ENCODE measurements around the gene TSPAN31. TPM values are rescaled to one million over a fixed set of nuclear protein-coding genes. Genes with fewer than 3 reads are reported as not detected.

Gene TSPAN31
- total and polyA plus RNA-seq, 2 of the 8 experiments (the other 6 are each of a cell fraction or from before 2014, with no cell fraction given): 15.8 to 31.4 TPM

DNA sequence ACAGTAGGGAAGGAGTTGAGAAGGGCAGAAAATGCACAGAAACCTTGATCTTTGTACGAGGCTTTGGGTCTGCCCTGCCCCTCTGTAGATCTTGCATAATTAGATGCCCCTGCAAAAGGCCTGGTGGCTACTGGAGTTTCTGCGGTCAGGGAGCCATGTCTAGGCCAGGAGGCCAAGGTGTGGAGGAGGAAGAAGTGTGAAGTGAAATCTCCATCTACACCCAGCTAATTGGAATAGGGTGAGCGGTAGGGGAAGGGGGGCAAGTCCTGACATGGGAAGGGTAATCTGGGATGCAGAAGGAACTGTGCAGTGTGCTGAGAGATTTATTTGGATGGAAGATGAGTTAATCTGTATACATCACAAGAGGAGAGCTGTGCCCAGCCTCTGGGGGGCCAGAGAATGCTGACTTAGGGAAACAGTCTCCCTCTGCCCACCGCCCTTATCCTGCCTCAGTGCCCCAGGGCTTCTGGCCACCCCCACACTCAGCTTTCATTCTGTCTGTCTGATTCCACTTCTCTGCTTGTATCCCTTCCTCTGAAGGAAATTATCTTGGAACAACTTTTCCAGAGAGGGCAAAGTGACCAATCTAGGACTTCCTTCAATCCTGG lies 16.7 kb downstream of the TSPAN31 start:
- no peak overlapping the region for H2BK15ac ChIP-seq (ENCODE audit: low read length)
- WGBS, 2 experiments (ENCODE audit: extremely low coverage in 1 of 2, insufficient coverage in 1 of 2, insufficient read length in 1 of 2, insufficient replicate concordance in 2 of 2, low coverage in 1 of 2, low lambda C conversion rate in 2 of 2, missing lambda C conversion rate in 1 of 2): 89% methylated on average over 4 of the region's 4 CpGs; no CpG with 5 or more reads in 1 of the 2 experiments
- H4K8ac ChIP-seq (ENCODE audit: extremely low read depth, insufficient read depth, low read length): no peak overlapping the region
- TF ChIP-seq TEAD4 (IDR thresholded peaks at IDR 0.05; ENCODE audit: low read depth, low read length) (no peak), HDAC6 (IDR thresholded peaks at IDR 0.05; ENCODE audit: low read depth, low read length) (no peak), TCF12 (IDR thresholded peaks at IDR 0.05; ENCODE audit: low read depth, low read length) (no peak), SUZ12 (IDR thresholded peaks at IDR 0.05; ENCODE audit: low read length) (no peak), PHF8 (conservative IDR thresholded peaks at IDR 0.05; ENCODE audit: low read depth, low read length) (no peak), BRCA1 (IDR thresholded peaks at IDR 0.05; ENCODE audit: low read depth, low read length) (no peak), MAFK (IDR thresholded peaks at IDR 0.05; ENCODE audit: low read depth, low read length) (no peak), ATF3 (IDR thresholded peaks at IDR 0.05; ENCODE audit: insufficient read depth, low read depth, low read length) (no peak), TAF7 (optimal IDR thresholded peaks at IDR 0.05; ENCODE audit: borderline replicate concordance, low read depth, low read length) (no peak), POU5F1 (IDR thresholded peaks at IDR 0.05; ENCODE audit: low read depth, low read length) (no peak), ZNF274 (IDR thresholded peaks at IDR 0.05; ENCODE audit: borderline replicate concordance, extremely low read depth, low read length) (no peak)
- TF ChIP-seq, protein P1, sequence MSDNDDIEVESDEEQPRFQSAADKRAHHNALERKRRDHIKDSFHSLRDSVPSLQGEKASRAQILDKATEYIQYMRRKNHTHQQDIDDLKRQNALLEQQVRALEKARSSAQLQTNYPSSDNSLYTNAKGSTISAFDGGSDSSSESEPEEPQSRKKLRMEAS (IDR thresholded peaks at IDR 0.05): no peak

More for the DNA sequence above, 16.7 kb downstream of the TSPAN31 start:
- H3K9ac ChIP-seq (replicated peaks in 1 of 4; ENCODE audit: extremely low read depth in 1 of 4, low read depth in 3 of 4, low read length in 3 of 4): no peak overlapping the region
- no peak overlapping the region for H3K4me3 ChIP-seq (ENCODE audit: extremely low read depth in 1 of 4, insufficient read depth in 2 of 4, low read depth in 3 of 4, low read length in 4 of 4)
- no peak overlapping the region for H2BK20ac ChIP-seq (ENCODE audit: low read length)
- no peak overlapping the region for H3K23ac ChIP-seq (ENCODE audit: insufficient read length)
- peaks cover 0 to 3% (median 0%) of the 10 kb centered on the region in 4 experiments; a peak in 2 of 8 replicates for H3K36me3 ChIP-seq (ENCODE audit: control insufficient read depth in 2 of 4, insufficient read depth in 4 of 4, low read length in 3 of 4)
- H3K4me1 ChIP-seq (replicated peaks in 1 of 4; ENCODE audit: control insufficient read depth in 3 of 4, insufficient read depth in 4 of 4, low read length in 3 of 4): peaks cover 8 to 16% (median 13%) of the 10 kb centered on the region in 4 experiments; a peak in 6 of 7 replicates
- H3K4me2 ChIP-seq (ENCODE audit: insufficient read depth in 1 of 2, low read depth in 2 of 2, low read length in 2 of 2): no peak overlapping the region
- FAIRE-seq (no peak), DNase-seq (ENCODE audit: low read depth in 1 of 2, low spot score in 2 of 2) (no peak)
- H3K14ac ChIP-seq (ENCODE audit: insufficient read length): no peak overlapping the region
- no peaks in the 10 kb centered on the region for H3K9me3 ChIP-seq (ENCODE audit: insufficient read depth in 2 of 2, low read depth in 1 of 2, low read length in 1 of 2)
- no peak overlapping the region for H3K56ac ChIP-seq (replicated peaks; ENCODE audit: insufficient read length, low read depth, low read length)
- H2AK5ac ChIP-seq (ENCODE audit: low read depth, low read length): no peak overlapping the region
- no peak overlapping the region for H3K18ac ChIP-seq (ENCODE audit: extremely low read depth, low read length)
- H4K5ac ChIP-seq (ENCODE audit: insufficient read length, low read depth, low read length): no peak overlapping the region
- H2BK120ac ChIP-seq (replicated peaks; ENCODE audit: low read depth, low read length): no peak overlapping the region
- ChIA-PET POLR2A (ENCODE audit: partially characterized antibody) (interaction anchor here (1.0 to 5.4 kb wide), 5 partner anchors 9 to 38 kb away, joined by 3 to 21 read pairs (median 5); partner anchors contain the start of genes CDK4, EEF1AKMT3, METTL1 and TSPAN31), CTCF (ENCODE audit: partially characterized antibody) (interaction anchor here (1.2 to 3.9 kb wide), 8 partner anchors 12 to 71 kb away, joined by 4 to 28 read pairs (median 4); partner anchors contain the start of genes EEF1AKMT3 and METTL1)
- H4K91ac ChIP-seq (replicated peaks; ENCODE audit: insufficient read length, low read length): no peak overlapping the region
- no peak overlapping the region for H3K27ac ChIP-seq (ENCODE audit: low read depth, low read length)
- peaks cover 22 to 50% (median 40%) of the 10 kb centered on the region in 4 experiments for H3K27me3 ChIP-seq (replicated peaks in 1 of 4; ENCODE audit: control insufficient read depth in 3 of 4, extremely low read depth in 1 of 4, insufficient read depth in 3 of 4, low read length in 3 of 4)
- no peak overlapping the region for H2AFZ ChIP-seq (ENCODE audit: low read length)
- H3K4ac ChIP-seq (replicated peaks; ENCODE audit: insufficient read length, low read depth, low read length): no peak overlapping the region
- no peak overlapping the region for H2BK12ac ChIP-seq (ENCODE audit: low read depth, low read length)
- H3K23me2 ChIP-seq (ENCODE audit: low read depth, low read length): peaks cover 19% of the 10 kb centered on the region
- no peaks in the 10 kb centered on the region for H3K79me1 ChIP-seq (ENCODE audit: low read depth, low read length)
- peaks cover 0 to 19% of the 10 kb centered on the region in 2 experiments for H4K20me1 ChIP-seq (replicated peaks in 1 of 2; ENCODE audit: control insufficient read depth in 1 of 2, insufficient read depth in 2 of 2, low read length in 2 of 2)
- H2BK5ac ChIP-seq (ENCODE audit: low read depth, low read length): no peak overlapping the region
- H3K79me2 ChIP-seq (ENCODE audit: control insufficient read depth in 1 of 2, insufficient read depth in 2 of 2, low read length in 2 of 2): no peaks in the 10 kb centered on the region

Data from H1 (cell line).